ENCODE data around the gene TRAIP. TPM values are rescaled to one million over a fixed set of nuclear protein-coding genes. Genes with fewer than 3 reads are reported as not detected.

Gene TRAIP
- total RNA-seq, 1 experiment from 2014 or later, result 17.8 TPM

- Histone ChIP-seq H3K4me1 (ENCODE audit: insufficient read depth, low read length, poor library complexity, severe bottlenecking) (peaks cover 37% of the 10 kb centered on the region), H3K4me3 (ENCODE audit: low read depth, low read length, poor library complexity, severe bottlenecking) (peak within 1 kb of the TSS; percentile 64), H3K27me3 (replicated peaks; ENCODE audit: insufficient read depth, low read depth, low read length, poor library complexity) (no peaks in the 10 kb centered on the region), H3K9me3 (ENCODE audit: low read depth, low read length, poor library complexity, severe bottlenecking) (no peaks in the 10 kb centered on the region), H3K36me3 (ENCODE audit: insufficient read depth, low read length, poor library complexity, severe bottlenecking) (peaks cover 2% of the 10 kb centered on the region), H3K27ac (ENCODE audit: low read depth, low read length, poor library complexity, severe bottlenecking) (peak within 1 kb of the TSS; percentile 98)
- intact Hi-C loops (cut with micrococcal nuclease; ENCODE audit: unreplicated experiment), result loop anchor here (1.0 kb wide), 1 partner anchor 36 kb away; no protein-coding TSS in a partner anchor
- BruUV-seq (replicated peaks), result no TSS peak
- TF ChIP-seq CTCF (conservative IDR thresholded peaks at IDR 0.05; ENCODE audit: low read depth, low read length) (peak; percentile 75), EZH2 (IDR thresholded peaks at IDR 0.05; ENCODE audit: borderline replicate concordance, low read depth, low read length, poor library complexity, severe bottlenecking) (no peak)
- DNase-seq (ENCODE audit: low spot score), result peak; percentile 81
- POLR2A ChIA-PET (ENCODE audit: low non-redundant PET), result interaction anchor here (0.6 kb wide), 1 partner anchor 36 kb away, joined by 19 read pairs; no protein-coding TSS in a partner anchor
- CTCF ChIA-PET, result interaction anchor here (0.6 to 3.3 kb wide), 6 partner anchors 35 to 525 kb away, joined by 3 to 39 read pairs (median 4); partner anchors contain the start of gene TUSC2
Measured at GRCh38 chr3:49802719-49803464, 53.5 kb downstream of the TRAIP start, which contains the start of gene INKA1. INKA1 (plus strand) TSS chr3:49803261; CDS start chr3:49803393, 132 bp downstream.

DNA sequence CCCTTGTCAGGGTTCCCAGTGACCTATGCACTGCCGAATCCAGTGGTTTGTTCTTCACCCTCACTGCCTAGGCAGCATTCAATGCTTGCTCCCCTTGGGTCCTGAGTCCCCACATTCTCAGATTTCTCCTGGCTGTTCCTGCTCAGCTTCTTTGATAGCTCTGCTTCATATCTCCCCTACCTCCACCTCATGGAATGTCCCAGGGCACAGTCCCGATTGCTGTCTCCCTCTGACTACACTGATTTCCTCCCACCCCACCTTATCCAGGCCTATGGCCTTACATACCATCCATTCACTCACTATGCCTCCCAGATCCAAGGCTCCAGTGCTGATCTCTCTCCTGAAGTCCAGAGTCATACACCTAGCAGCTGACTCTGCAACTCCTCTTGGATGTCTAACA lies 55.2 kb downstream of the TRAIP start:
- Histone ChIP-seq H3K4me1 (ENCODE audit: insufficient read depth, low read length, poor library complexity, severe bottlenecking) (peaks cover 21% of the 10 kb centered on the region), H3K4me3 (ENCODE audit: low read depth, low read length, poor library complexity, severe bottlenecking) (no peak overlapping the region), H3K9me3 (ENCODE audit: low read depth, low read length, poor library complexity, severe bottlenecking) (no peaks in the 10 kb centered on the region), H3K27me3 (replicated peaks; ENCODE audit: insufficient read depth, low read depth, low read length, poor library complexity) (no peaks in the 10 kb centered on the region), H3K27ac (ENCODE audit: low read depth, low read length, poor library complexity, severe bottlenecking) (no peak overlapping the region), H3K36me3 (ENCODE audit: insufficient read depth, low read length, poor library complexity, severe bottlenecking) (peaks cover 2% of the 10 kb centered on the region)
- BruUV-seq (replicated peaks), result no TSS peak
- POLR2A ChIA-PET (ENCODE audit: low non-redundant PET), result no interaction called here
- CTCF ChIA-PET, result interaction anchor here (0.6 to 3.3 kb wide), 2 partner anchors 10 to 38 kb away, joined by 4 to 39 read pairs; no protein-coding TSS in a partner anchor
- no peak for DNase-seq (ENCODE audit: low spot score)
- intact Hi-C loops (cut with micrococcal nuclease; ENCODE audit: unreplicated experiment), result no loop called here
- TF ChIP-seq CTCF (conservative IDR thresholded peaks at IDR 0.05; ENCODE audit: low read depth, low read length) (no peak), EZH2 (IDR thresholded peaks at IDR 0.05; ENCODE audit: borderline replicate concordance, low read depth, low read length, poor library complexity, severe bottlenecking) (no peak)

DNA sequence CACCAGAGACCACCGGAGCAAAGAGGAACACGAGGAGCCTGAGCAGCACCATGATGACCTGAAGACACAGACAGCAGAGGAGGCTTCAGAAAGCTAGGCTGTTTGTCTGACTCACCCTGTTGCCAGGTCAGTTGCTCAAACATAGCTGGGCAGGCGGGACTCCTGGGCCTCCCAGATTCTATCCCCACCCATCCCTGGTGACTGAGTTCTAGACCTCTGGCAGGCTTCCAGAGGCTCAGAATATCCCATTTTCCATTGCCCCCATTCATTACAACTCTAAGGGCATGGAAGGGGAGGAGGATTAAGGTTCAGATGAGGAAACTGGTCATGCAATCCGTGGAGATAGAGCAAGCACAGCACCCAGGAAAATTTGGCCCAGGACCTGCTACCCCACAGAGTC lies 56.6 kb downstream of the TRAIP start, which contains the start of gene CDHR4:
Gene CDHR4 (minus strand): TSS at position 113 of the 400 bp plus-strand sequence. CDS start 61 bp downstream, at position 52.
- no TSS peak for BruUV-seq (replicated peaks)
- H3K27me3 ChIP-seq (replicated peaks; ENCODE audit: insufficient read depth, low read depth, low read length, poor library complexity), result no peaks in the 10 kb centered on the region
- intact Hi-C loops (cut with micrococcal nuclease; ENCODE audit: unreplicated experiment), result no loop called here
- ChIA-PET POLR2A (ENCODE audit: low non-redundant PET) (no interaction called here), CTCF (no interaction called here)
- H3K27ac ChIP-seq (ENCODE audit: low read depth, low read length, poor library complexity, severe bottlenecking), result no peak within 1 kb of the TSS
- DNase-seq (ENCODE audit: low spot score), result no peak
- no peaks in the 10 kb centered on the region for H3K9me3 ChIP-seq (ENCODE audit: low read depth, low read length, poor library complexity, severe bottlenecking)
- H3K4me3 ChIP-seq (ENCODE audit: low read depth, low read length, poor library complexity, severe bottlenecking), result no peak within 1 kb of the TSS
- peaks cover 9% of the 10 kb centered on the region for H3K4me1 ChIP-seq (ENCODE audit: insufficient read depth, low read length, poor library complexity, severe bottlenecking)
- no peak for TF ChIP-seq CTCF (conservative IDR thresholded peaks at IDR 0.05; ENCODE audit: low read depth, low read length)
- no peak for TF ChIP-seq EZH2 (IDR thresholded peaks at IDR 0.05; ENCODE audit: borderline replicate concordance, low read depth, low read length, poor library complexity, severe bottlenecking)
- H3K36me3 ChIP-seq (ENCODE audit: insufficient read depth, low read length, poor library complexity, severe bottlenecking), result peaks cover 2% of the 10 kb centered on the region

All from A673 (cell line).